Astrocyte (in vitro differentiated cells and primary cell): Measurements from ENCODE around the gene INSIG2.

Experiments
- CTCF ChIP-seq: IDR thresholded peaks from 2 replicates; pipeline ENCODE4 v1.5.1; 2011; ENCODE audit warnings: low read depth, mild to moderate bottlenecking, inconsistent platforms, low read length, moderate library complexity; ENCODE audit not compliant: insufficient read depth
- EZH2 ChIP-seq: IDR thresholded peaks from 2 replicates; pipeline ENCODE4 v1.6.1; 2012; ENCODE audit warnings: mild to moderate bottlenecking, low read length, inconsistent platforms; ENCODE audit not compliant: insufficient read depth

- no peak for TF ChIP-seq CTCF
- no peak for TF ChIP-seq EZH2
Measured at GRCh38 chr2:118105497-118105896, 17.2 kb downstream of the INSIG2 start.
